GM23338 (cell line): ENCODE results near the gene TTBK2. TPM values are rescaled to one million over a fixed set of nuclear protein-coding genes. Genes with fewer than 3 reads are reported as not detected.

Experiments used
- ATAC-seq: fragments of 200-7000 bp; cut with Tn5 transposase; 3 replicates; pipeline ENCODE4 v1.9.1; 2020
- DNase-seq: peaks from one replicate; pipeline ENCODE4 v3.0.0-alpha.2; 2015; ENCODE audit warnings: low spot score
- H2AFZ ChIP-seq: fragments of 200-600 bp; sonication (generic); 2 replicates; pipeline ENCODE4 v1.8.0; 2016; ENCODE audit warnings: antibody characterized with exemption, mild to moderate bottlenecking, moderate library complexity
- H3F3A ChIP-seq: fragments of 200-600 bp; sonication (generic); replicated peaks from 2 replicates; pipeline ENCODE4 v1.8.0; 2017; ENCODE audit warnings: antibody characterized with exemption, mixed run types, low read depth
- H3K27ac ChIP-seq: fragments of 200-600 bp; sonication (generic); 2 replicates; pipeline ENCODE4 v1.6.1; 2016; ENCODE audit warnings: low read depth
- H3K27me3 ChIP-seq: fragments of 200-600 bp; sonication (generic); 2 replicates; pipeline ENCODE4 v1.8.0; 2016; ENCODE audit warnings: mild to moderate bottlenecking, mixed run types, moderate library complexity; ENCODE audit not compliant: insufficient read depth
- H3K36me3 ChIP-seq: fragments of 200-600 bp; sonication (generic); 2 replicates; pipeline ENCODE4 v1.8.0; 2016; ENCODE audit warnings: mild to moderate bottlenecking; ENCODE audit not compliant: insufficient read depth
- H3K4me1 ChIP-seq: fragments of 200-600 bp; sonication (generic); 2 replicates; pipeline ENCODE4 v1.8.0; 2016; ENCODE audit warnings: mild to moderate bottlenecking, moderate library complexity; ENCODE audit not compliant: insufficient read depth
- H3K4me2 ChIP-seq: fragments of 200-600 bp; sonication (generic); 2 replicates; pipeline ENCODE4 v1.7.1; 2017; ENCODE audit warnings: mixed run types
- H3K4me3 ChIP-seq: fragments of 200-600 bp; sonication (generic); 2 replicates; pipeline ENCODE4 v1.6.1; 2016; ENCODE audit warnings: mixed run types
- H3K79me2 ChIP-seq: fragments of 200-600 bp; sonication (generic); replicated peaks from 2 replicates; pipeline ENCODE4 v1.8.0; 2017; ENCODE audit warnings: mild to moderate bottlenecking; ENCODE audit not compliant: insufficient read depth
- H3K9me2 ChIP-seq: fragments of 200-600 bp; sonication (generic); 2 replicates; pipeline ENCODE4 v1.8.0; 2017; ENCODE audit not compliant: insufficient read depth
- H4K20me1 ChIP-seq: fragments of 200-600 bp; sonication (generic); replicated peaks from 2 replicates; pipeline ENCODE4 v1.8.0; 2017; ENCODE audit warnings: mild to moderate bottlenecking; ENCODE audit not compliant: insufficient read depth
- H3K27ac Mint-ChIP-seq: 2 replicates; pipeline ENCODE4 v1.8.0; 2020; ENCODE audit warnings: inconsistent platforms, mild to moderate bottlenecking, moderate library complexity, mixed read lengths
- H3K27me3 Mint-ChIP-seq: 3 replicates; pipeline ENCODE4 v1.8.0; 2022; ENCODE audit warnings: low read depth, mild to moderate bottlenecking, moderate library complexity, mixed read lengths, inconsistent platforms; ENCODE audit not compliant: insufficient read depth, poor library complexity
- H3K36me3 Mint-ChIP-seq: 3 replicates; pipeline ENCODE4 v1.8.0; 2021; ENCODE audit warnings: low read depth, mild to moderate bottlenecking, inconsistent platforms, moderate library complexity, mixed read lengths
- H3K4me1 Mint-ChIP-seq: 3 replicates; pipeline ENCODE4 v1.8.0; 2020; ENCODE audit warnings: mild to moderate bottlenecking, inconsistent platforms, mixed read lengths
- H3K4me3 Mint-ChIP-seq: 3 replicates; pipeline ENCODE4 v1.8.0; 2021; ENCODE audit warnings: moderate library complexity, mild to moderate bottlenecking, inconsistent platforms, mixed read lengths
- H3K9me3 Mint-ChIP-seq: 3 replicates; pipeline ENCODE4 v1.8.0; 2020; ENCODE audit warnings: moderate library complexity, mild to moderate bottlenecking, inconsistent platforms, mixed read lengths
- CREB1 ChIP-seq: fragments of 250-450 bp; sonication (Bioruptor Pico); IDR thresholded peaks from 2 replicates; pipeline ENCODE4 v1.5.0; 2020; ENCODE audit warnings: low read depth, mild to moderate bottlenecking, moderate library complexity
- EZH2 ChIP-seq: fragments of 200-600 bp; sonication (generic); IDR thresholded peaks from one replicate; pipeline ENCODE4 v1.8.0; 2017; ENCODE audit warnings: antibody characterized with exemption, mild to moderate bottlenecking, low read depth; ENCODE audit not compliant: unreplicated experiment
- EZH2phosphoT487 ChIP-seq: fragments of 200-600 bp; sonication (generic); IDR thresholded peaks from one replicate; pipeline ENCODE4 v1.8.1; 2018; ENCODE audit warnings: antibody characterized with exemption; ENCODE audit not compliant: unreplicated experiment
- JUNB ChIP-seq: IDR thresholded peaks from one replicate; pipeline ENCODE4 v1.6.1; 2016; ENCODE audit warnings: antibody characterized with exemption; ENCODE audit not compliant: unreplicated experiment
- NANOG ChIP-seq: IDR thresholded peaks from 2 replicates; pipeline ENCODE4 v1.6.1; 2016; ENCODE audit warnings: antibody characterized with exemption, borderline replicate concordance
- STAT1 ChIP-seq: IDR thresholded peaks from one replicate; pipeline ENCODE4 v1.6.1; 2016; ENCODE audit warnings: antibody characterized with exemption; ENCODE audit not compliant: unreplicated experiment
- ZNF114 ChIP-seq: fragments of 250-450 bp; sonication (Bioruptor Pico); IDR thresholded peaks from 2 replicates; pipeline ENCODE4 v1.5.0; 2020; ENCODE audit warnings: mild to moderate bottlenecking, moderate library complexity
- ZNF331 ChIP-seq: fragments of 250-450 bp; sonication (Bioruptor Pico); IDR thresholded peaks from 2 replicates; pipeline ENCODE4 v1.5.0; 2020; ENCODE audit warnings: low read depth, mild to moderate bottlenecking, moderate library complexity
- polyA plus RNA-seq: library from polyadenylated mRNA; unstranded; fragments of >200 nt; fragmentation: Nextera tagmentation; extraction: Ambion mirVana; gene quantifications from 2 replicates; pipeline ENCODE4 v1.2.1, GENCODE V29; 2016
- total RNA-seq: library from RNA; depleted of rRNA; stranded (reverse); fragments of >200 nt; shearing (Covaris generic); gene quantifications from 2 replicates; pipeline ENCODE4 v1.2.3, GENCODE V29; 2014
- TF ChIP-seq, protein P1 (sequence below), 2 experiments: fragments of 200-600 bp in 1 of 2; sonication (generic) in 1 of 2; conservative IDR thresholded peaks; 2 replicates each; pipeline versions ENCODE4 v1.5.1 to v1.6.1; 2016 to 2017; ENCODE audit warnings: antibody characterized with exemption in 2 of 2, low read depth in 2 of 2, mild to moderate bottlenecking in 2 of 2, moderate library complexity in 1 of 2
- TF ChIP-seq, protein P2 (sequence below): fragments of 250-450 bp; sonication (Bioruptor Pico); IDR thresholded peaks from 2 replicates; pipeline ENCODE4 v1.5.0; 2020; ENCODE audit warnings: mild to moderate bottlenecking, moderate library complexity

Gene TTBK2
- total and polyA plus RNA-seq, 2 experiments from 2014 or later, result 5.8 to 15.9 TPM

DNA sequence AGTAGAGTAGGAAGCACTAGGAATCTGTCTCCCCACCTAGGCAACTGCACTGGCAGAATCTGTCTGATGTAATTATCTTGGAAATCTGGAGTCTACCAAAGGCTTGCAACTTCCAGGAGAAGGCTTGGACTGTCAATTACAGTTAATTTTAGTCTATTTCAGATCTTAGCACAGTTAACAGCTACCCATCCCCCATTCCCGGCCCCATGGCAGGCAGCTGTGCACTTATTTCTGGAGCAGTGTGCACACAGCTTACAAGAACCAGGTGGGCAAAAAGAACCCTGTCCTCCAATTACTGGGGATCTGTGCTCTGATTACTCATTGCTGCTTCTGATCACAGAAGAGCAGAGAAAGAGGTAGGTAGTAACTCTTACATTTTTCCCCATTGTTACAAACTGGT, 171.3 kb downstream of the TTBK2 start:
- Histone ChIP-seq H2AFZ (no peak overlapping the region), H3K27me3 (no peaks in the 10 kb centered on the region), H3K36me3 (no peaks in the 10 kb centered on the region), H3K4me3 (no peak overlapping the region), H3F3A (no peaks in the 10 kb centered on the region), H3K4me2 (no peak overlapping the region), H3K79me2 (no peaks in the 10 kb centered on the region), H3K4me1 (no peaks in the 10 kb centered on the region), H3K27ac (no peak overlapping the region), H4K20me1 (no peaks in the 10 kb centered on the region), H3K9me2 (no peaks in the 10 kb centered on the region)
- no peak overlapping the region for H3K27ac Mint-ChIP-seq
- no peaks in the 10 kb centered on the region for H3K4me1 Mint-ChIP-seq
- peaks cover 9% of the 10 kb centered on the region for H3K36me3 Mint-ChIP-seq
- TF ChIP-seq STAT1 (no peak), CREB1 (CRISPR knock-in tag) (no peak), NANOG (no peak), JUNB (no peak), EZH2phosphoT487 (no peak)
- TF ChIP-seq, protein P1, sequence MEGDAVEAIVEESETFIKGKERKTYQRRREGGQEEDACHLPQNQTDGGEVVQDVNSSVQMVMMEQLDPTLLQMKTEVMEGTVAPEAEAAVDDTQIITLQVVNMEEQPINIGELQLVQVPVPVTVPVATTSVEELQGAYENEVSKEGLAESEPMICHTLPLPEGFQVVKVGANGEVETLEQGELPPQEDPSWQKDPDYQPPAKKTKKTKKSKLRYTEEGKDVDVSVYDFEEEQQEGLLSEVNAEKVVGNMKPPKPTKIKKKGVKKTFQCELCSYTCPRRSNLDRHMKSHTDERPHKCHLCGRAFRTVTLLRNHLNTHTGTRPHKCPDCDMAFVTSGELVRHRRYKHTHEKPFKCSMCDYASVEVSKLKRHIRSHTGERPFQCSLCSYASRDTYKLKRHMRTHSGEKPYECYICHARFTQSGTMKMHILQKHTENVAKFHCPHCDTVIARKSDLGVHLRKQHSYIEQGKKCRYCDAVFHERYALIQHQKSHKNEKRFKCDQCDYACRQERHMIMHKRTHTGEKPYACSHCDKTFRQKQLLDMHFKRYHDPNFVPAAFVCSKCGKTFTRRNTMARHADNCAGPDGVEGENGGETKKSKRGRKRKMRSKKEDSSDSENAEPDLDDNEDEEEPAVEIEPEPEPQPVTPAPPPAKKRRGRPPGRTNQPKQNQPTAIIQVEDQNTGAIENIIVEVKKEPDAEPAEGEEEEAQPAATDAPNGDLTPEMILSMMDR (conservative IDR thresholded peaks at IDR 0.05; ENCODE audit: low read depth in 2 of 2), result no peak
- no peaks in the 10 kb centered on the region for H3K9me3 Mint-ChIP-seq
- no peak overlapping the region for H3K4me3 Mint-ChIP-seq
- DNase-seq (no peak), ATAC-seq (no peak)
- no peaks in the 10 kb centered on the region for H3K27me3 Mint-ChIP-seq

DNA sequence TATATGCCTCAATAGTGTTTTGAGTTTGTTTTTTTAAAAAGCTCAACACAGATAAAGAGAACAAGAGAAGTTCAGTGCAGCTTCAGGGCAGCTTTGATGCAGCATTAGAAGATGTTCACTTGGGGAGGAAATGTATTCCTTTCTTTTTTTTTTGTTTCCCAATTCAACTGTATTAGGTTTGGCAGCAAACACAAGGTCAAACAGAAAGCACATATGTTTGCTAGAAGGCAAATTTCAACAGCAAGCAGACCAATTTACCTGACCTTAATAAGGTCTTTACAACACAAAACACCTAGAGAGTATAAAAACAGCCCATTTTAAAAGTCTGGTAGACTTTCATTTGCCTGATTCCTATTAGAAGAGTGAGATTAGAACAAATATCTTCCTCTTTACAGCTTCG, 176.4 kb downstream of the TTBK2 start:
- no peak overlapping the region for H3K4me3 ChIP-seq
- no peak overlapping the region for H2AFZ ChIP-seq
- no peak overlapping the region for H3K4me2 ChIP-seq
- 0 out of 3 replicates have a peak, but pooled peaks cover 3% of the 10 kb centered on the region for H3K36me3 Mint-ChIP-seq
- H3K27ac Mint-ChIP-seq, result no peak overlapping the region
- no peaks in the 10 kb centered on the region for H3K36me3 ChIP-seq
- H3K4me3 Mint-ChIP-seq, result no peak overlapping the region
- H3K9me3 Mint-ChIP-seq, result no peaks in the 10 kb centered on the region
- no peaks in the 10 kb centered on the region for H3K9me2 ChIP-seq
- DNase-seq (no peak), ATAC-seq (no peak)
- no peaks in the 10 kb centered on the region for H3K4me1 ChIP-seq
- H3K27me3 Mint-ChIP-seq, result no peaks in the 10 kb centered on the region
- no peaks in the 10 kb centered on the region; the same call in 2 of the 3 replicates for H3K4me1 Mint-ChIP-seq
- no peaks in the 10 kb centered on the region for H3F3A ChIP-seq
- H4K20me1 ChIP-seq, result no peaks in the 10 kb centered on the region
- H3K27me3 ChIP-seq, result no peaks in the 10 kb centered on the region
- H3K79me2 ChIP-seq, result no peaks in the 10 kb centered on the region
- no peak overlapping the region for H3K27ac ChIP-seq
- TF ChIP-seq ZNF331 (CRISPR knock-in tag) (no peak), JUNB (no peak), CREB1 (CRISPR knock-in tag) (no peak), ZNF114 (CRISPR knock-in tag) (no peak), STAT1 (no peak), EZH2phosphoT487 (no peak), EZH2 (no peak)
- TF ChIP-seq, protein P2, sequence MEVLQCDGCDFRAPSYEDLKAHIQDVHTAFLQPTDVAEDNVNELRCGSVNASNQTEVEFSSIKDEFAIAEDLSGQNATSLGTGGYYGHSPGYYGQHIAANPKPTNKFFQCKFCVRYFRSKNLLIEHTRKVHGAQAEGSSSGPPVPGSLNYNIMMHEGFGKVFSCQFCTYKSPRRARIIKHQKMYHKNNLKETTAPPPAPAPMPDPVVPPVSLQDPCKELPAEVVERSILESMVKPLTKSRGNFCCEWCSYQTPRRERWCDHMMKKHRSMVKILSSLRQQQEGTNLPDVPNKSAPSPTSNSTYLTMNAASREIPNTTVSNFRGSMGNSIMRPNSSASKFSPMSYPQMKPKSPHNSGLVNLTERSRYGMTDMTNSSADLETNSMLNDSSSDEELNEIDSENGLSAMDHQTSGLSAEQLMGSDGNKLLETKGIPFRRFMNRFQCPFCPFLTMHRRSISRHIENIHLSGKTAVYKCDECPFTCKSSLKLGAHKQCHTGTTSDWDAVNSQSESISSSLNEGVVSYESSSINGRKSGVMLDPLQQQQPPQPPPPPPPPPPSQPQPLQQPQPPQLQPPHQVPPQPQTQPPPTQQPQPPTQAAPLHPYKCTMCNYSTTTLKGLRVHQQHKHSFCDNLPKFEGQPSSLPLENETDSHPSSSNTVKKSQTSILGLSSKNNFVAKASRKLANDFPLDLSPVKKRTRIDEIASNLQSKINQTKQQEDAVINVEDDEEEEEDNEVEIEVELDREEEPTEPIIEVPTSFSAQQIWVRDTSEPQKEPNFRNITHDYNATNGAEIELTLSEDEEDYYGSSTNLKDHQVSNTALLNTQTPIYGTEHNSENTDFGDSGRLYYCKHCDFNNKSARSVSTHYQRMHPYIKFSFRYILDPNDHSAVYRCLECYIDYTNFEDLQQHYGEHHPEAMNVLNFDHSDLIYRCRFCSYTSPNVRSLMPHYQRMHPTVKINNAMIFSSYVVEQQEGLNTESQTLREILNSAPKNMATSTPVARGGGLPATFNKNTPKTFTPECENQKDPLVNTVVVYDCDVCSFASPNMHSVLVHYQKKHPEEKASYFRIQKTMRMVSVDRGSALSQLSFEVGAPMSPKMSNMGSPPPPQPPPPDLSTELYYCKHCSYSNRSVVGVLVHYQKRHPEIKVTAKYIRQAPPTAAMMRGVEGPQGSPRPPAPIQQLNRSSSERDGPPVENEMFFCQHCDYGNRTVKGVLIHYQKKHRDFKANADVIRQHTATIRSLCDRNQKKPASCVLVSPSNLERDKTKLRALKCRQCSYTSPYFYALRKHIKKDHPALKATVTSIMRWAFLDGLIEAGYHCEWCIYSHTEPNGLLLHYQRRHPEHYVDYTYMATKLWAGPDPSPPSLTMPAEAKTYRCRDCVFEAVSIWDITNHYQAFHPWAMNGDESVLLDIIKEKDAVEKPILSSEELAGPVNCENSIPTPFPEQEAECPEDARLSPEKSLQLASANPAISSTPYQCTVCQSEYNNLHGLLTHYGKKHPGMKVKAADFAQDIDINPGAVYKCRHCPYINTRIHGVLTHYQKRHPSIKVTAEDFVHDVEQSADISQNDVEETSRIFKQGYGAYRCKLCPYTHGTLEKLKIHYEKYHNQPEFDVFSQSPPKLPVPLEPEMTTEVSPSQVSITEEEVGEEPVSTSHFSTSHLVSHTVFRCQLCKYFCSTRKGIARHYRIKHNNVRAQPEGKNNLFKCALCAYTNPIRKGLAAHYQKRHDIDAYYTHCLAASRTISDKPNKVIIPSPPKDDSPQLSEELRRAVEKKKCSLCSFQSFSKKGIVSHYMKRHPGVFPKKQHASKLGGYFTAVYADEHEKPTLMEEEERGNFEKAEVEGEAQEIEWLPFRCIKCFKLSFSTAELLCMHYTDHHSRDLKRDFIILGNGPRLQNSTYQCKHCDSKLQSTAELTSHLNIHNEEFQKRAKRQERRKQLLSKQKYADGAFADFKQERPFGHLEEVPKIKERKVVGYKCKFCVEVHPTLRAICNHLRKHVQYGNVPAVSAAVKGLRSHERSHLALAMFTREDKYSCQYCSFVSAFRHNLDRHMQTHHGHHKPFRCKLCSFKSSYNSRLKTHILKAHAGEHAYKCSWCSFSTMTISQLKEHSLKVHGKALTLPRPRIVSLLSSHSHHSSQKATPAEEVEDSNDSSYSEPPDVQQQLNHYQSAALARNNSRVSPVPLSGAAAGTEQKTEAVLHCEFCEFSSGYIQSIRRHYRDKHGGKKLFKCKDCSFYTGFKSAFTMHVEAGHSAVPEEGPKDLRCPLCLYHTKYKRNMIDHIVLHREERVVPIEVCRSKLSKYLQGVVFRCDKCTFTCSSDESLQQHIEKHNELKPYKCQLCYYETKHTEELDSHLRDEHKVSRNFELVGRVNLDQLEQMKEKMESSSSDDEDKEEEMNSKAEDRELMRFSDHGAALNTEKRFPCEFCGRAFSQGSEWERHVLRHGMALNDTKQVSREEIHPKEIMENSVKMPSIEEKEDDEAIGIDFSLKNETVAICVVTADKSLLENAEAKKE (CRISPR knock-in tag), result no peak
- TF ChIP-seq, protein P1 (conservative IDR thresholded peaks at IDR 0.05; ENCODE audit: low read depth in 2 of 2), result no peak
